Osteocyte (in vitro differentiated cells): ENCODE data around the gene RSU1. TPM values are rescaled to one million over a fixed set of nuclear protein-coding genes. Genes with fewer than 3 reads are reported as not detected.

ENCODE experiments used
- DNase-seq: peaks from one replicate; pipeline ENCODE4 v3.0.0; 2021; ENCODE audit warnings: mixed read lengths; ENCODE audit not compliant: unreplicated experiment; ENCODE audit errors: extremely low spot score
- H3K27ac Mint-ChIP-seq: one replicate; pipeline ENCODE4 v1.8.0; 2021; ENCODE audit warnings: mild to moderate bottlenecking, mixed read lengths; ENCODE audit not compliant: unreplicated experiment
- H3K27me3 Mint-ChIP-seq: one replicate; pipeline ENCODE4 v1.8.0; 2021; ENCODE audit warnings: mixed read lengths; ENCODE audit not compliant: unreplicated experiment
- H3K36me3 Mint-ChIP-seq: one replicate; pipeline ENCODE4 v1.8.0; 2021; ENCODE audit warnings: mixed read lengths; ENCODE audit not compliant: unreplicated experiment
- H3K4me1 Mint-ChIP-seq: one replicate; pipeline ENCODE4 v1.8.0; 2021; ENCODE audit warnings: mixed read lengths; ENCODE audit not compliant: unreplicated experiment
- H3K4me3 Mint-ChIP-seq: one replicate; pipeline ENCODE4 v1.8.0; 2021; ENCODE audit warnings: mild to moderate bottlenecking, moderate library complexity, mixed read lengths; ENCODE audit not compliant: unreplicated experiment
- H3K9me3 Mint-ChIP-seq: one replicate; pipeline ENCODE4 v1.8.0; 2021; ENCODE audit warnings: mixed read lengths; ENCODE audit not compliant: unreplicated experiment
- CTCF ChIP-seq: fragments of 200-600 bp; sonication (generic); IDR thresholded peaks from 2 replicates; pipeline ENCODE4 v1.5.0; 2021; ENCODE audit warnings: antibody characterized with exemption, mild to moderate bottlenecking, moderate library complexity
- total RNA-seq: library from RNA; stranded (reverse); gene quantifications from 2 replicates; pipeline ENCODE4 v1.2.1, GENCODE V29; 2021

The RSU1 gene
- total RNA-seq, 1 donor from 2014 or later, result 92.0 TPM

- DNase-seq, result no peak
- Mint-ChIP-seq H3K36me3 (peaks cover 12% of the 10 kb centered on the region), H3K4me3 (no peak overlapping the region), H3K9me3 (no peaks in the 10 kb centered on the region), H3K27me3 (no peaks in the 10 kb centered on the region), H3K4me1 (peaks cover 27% of the 10 kb centered on the region), H3K27ac (peak overlapping the region; percentile 50)
- no peak for TF ChIP-seq CTCF
Measured at GRCh38 chr10:16811765-16812164, 5.5 kb downstream of the RSU1 start.

- Mint-ChIP-seq H3K4me1 (peaks cover 26% of the 10 kb centered on the region), H3K9me3 (no peaks in the 10 kb centered on the region), H3K27me3 (no peaks in the 10 kb centered on the region), H3K27ac (no peak overlapping the region), H3K4me3 (no peak overlapping the region), H3K36me3 (peaks cover 12% of the 10 kb centered on the region)
- no peak for DNase-seq
- TF ChIP-seq CTCF, result no peak
Measured at GRCh38 chr10:16811292-16811691, 5.9 kb downstream of the RSU1 start.

- TF ChIP-seq CTCF, result peak; percentile 53
- no peak for DNase-seq
- Mint-ChIP-seq H3K9me3 (no peaks in the 10 kb centered on the region), H3K4me1 (peaks cover 9% of the 10 kb centered on the region), H3K36me3 (peaks cover 17% of the 10 kb centered on the region), H3K27ac (no peak overlapping the region), H3K27me3 (no peaks in the 10 kb centered on the region), H3K4me3 (no peak overlapping the region)
Measured at GRCh38 chr10:16809074-16809718, 8.0 kb downstream of the RSU1 start.

GRCh38 chr10:16804123-16804522 is 13.1 kb downstream of the RSU1 start:
- DNase-seq, result no peak
- Mint-ChIP-seq H3K27me3 (no peaks in the 10 kb centered on the region), H3K27ac (no peak overlapping the region), H3K9me3 (peaks cover 4% of the 10 kb centered on the region), H3K36me3 (peaks cover 20% of the 10 kb centered on the region), H3K4me1 (peaks cover 3% of the 10 kb centered on the region), H3K4me3 (no peak overlapping the region)
- no peak for TF ChIP-seq CTCF

- no peak for DNase-seq
- Mint-ChIP-seq H3K27me3 (no peaks in the 10 kb centered on the region), H3K36me3 (peaks cover 22% of the 10 kb centered on the region), H3K4me1 (peaks cover 5% of the 10 kb centered on the region), H3K27ac (no peak overlapping the region), H3K4me3 (no peak overlapping the region), H3K9me3 (peaks cover 4% of the 10 kb centered on the region)
- no peak for TF ChIP-seq CTCF
Measured at GRCh38 chr10:16803464-16803863, 13.8 kb downstream of the RSU1 start.
